OCI-LY1 (cell line): ENCODE data around the gene UGT1A9.

Experiments used
- H2AFZ ChIP-seq: fragments of 200-600 bp; sonication (generic), shearing (Covaris generic); 2 replicates; pipeline ENCODE4 v1.6.0; 2014; ENCODE audit warnings: antibody characterized with exemption, mild to moderate bottlenecking, low read length
- H3F3A ChIP-seq: fragments of 200-600 bp; sonication (generic), shearing (Covaris generic); 2 replicates; pipeline ENCODE4 v1.6.0; 2014; ENCODE audit warnings: mild to moderate bottlenecking, antibody characterized with exemption, low read length, moderate library complexity; ENCODE audit not compliant: insufficient read depth
- H3K27ac ChIP-seq: fragments of 200-600 bp; sonication (generic); 2 replicates; pipeline ENCODE4 v1.5.1; 2014; ENCODE audit warnings: low read length, mixed run types, mild to moderate bottlenecking, low read depth; ENCODE audit not compliant: poor library complexity, severe bottlenecking
- H3K27me3 ChIP-seq: fragments of 200-600 bp; sonication (generic); 2 replicates; pipeline ENCODE4 v1.6.0; 2014; ENCODE audit warnings: antibody characterized with exemption, mild to moderate bottlenecking, low read length, moderate library complexity; ENCODE audit not compliant: insufficient read depth
- H3K36me3 ChIP-seq: fragments of 200-600 bp; sonication (generic); 2 replicates; pipeline ENCODE4 v1.6.1; 2014; ENCODE audit warnings: mild to moderate bottlenecking, antibody characterized with exemption, low read length, moderate library complexity, mixed read lengths; ENCODE audit not compliant: insufficient read depth
- H3K4me1 ChIP-seq: fragments of 200-600 bp; sonication (generic); 2 replicates; pipeline ENCODE4 v1.5.1; 2014; ENCODE audit warnings: mild to moderate bottlenecking, low read length, moderate library complexity; ENCODE audit not compliant: insufficient read depth, severe bottlenecking
- H3K4me2 ChIP-seq: fragments of 200-600 bp; sonication (generic), shearing (Covaris generic); 2 replicates; pipeline ENCODE4 v1.6.1; 2014; ENCODE audit warnings: low read length
- H3K4me3 ChIP-seq: fragments of 200-600 bp; sonication (generic); 2 replicates; pipeline ENCODE4 v1.5.1; 2014; ENCODE audit warnings: low read length, low read depth, mild to moderate bottlenecking, mixed read lengths; ENCODE audit not compliant: poor library complexity, severe bottlenecking
- H3K79me2 ChIP-seq: fragments of 200-600 bp; shearing (Covaris generic); 2 replicates; pipeline ENCODE4 v1.6.1; 2016; ENCODE audit warnings: mixed run types, low read length, mixed read lengths; ENCODE audit not compliant: insufficient read depth
- H3K9ac ChIP-seq: fragments of 200-600 bp; sonication (generic), shearing (Covaris generic); 2 replicates; pipeline ENCODE4 v1.6.1; 2014; ENCODE audit warnings: mild to moderate bottlenecking, low read length, mixed read lengths
- H3K9me2 ChIP-seq: fragments of 200-600 bp; sonication (generic), shearing (Covaris generic); 2 replicates; pipeline ENCODE4 v1.6.1; 2014; ENCODE audit warnings: low read depth, mild to moderate bottlenecking, low read length, mixed read lengths
- H3K9me3 ChIP-seq: fragments of 200-600 bp; shearing (Covaris generic); 2 replicates; pipeline ENCODE4 v1.6.1; 2014; ENCODE audit warnings: low read length, mixed read lengths
- H4K20me1 ChIP-seq: fragments of 200-600 bp; sonication (generic), shearing (Covaris generic); 2 replicates; pipeline ENCODE4 v1.6.0; 2016; ENCODE audit warnings: mild to moderate bottlenecking, low read length; ENCODE audit not compliant: insufficient read depth
- EZH2 ChIP-seq: fragments of 200-600 bp; sonication (generic), shearing (Covaris generic); IDR thresholded peaks from 2 replicates; pipeline ENCODE4 v1.8.0; 2017; ENCODE audit warnings: borderline replicate concordance, mixed run types, mild to moderate bottlenecking, antibody characterized with exemption, low read length, moderate library complexity, mixed read lengths
- TF ChIP-seq, protein P1 (sequence below): fragments of 200-600 bp; sonication (generic), shearing (Covaris generic); IDR thresholded peaks from 2 replicates; pipeline ENCODE4 v1.5.1; 2017; ENCODE audit warnings: mild to moderate bottlenecking, antibody characterized with exemption, low read length, moderate library complexity, mixed read lengths

The UGT1A9 gene

DNA sequence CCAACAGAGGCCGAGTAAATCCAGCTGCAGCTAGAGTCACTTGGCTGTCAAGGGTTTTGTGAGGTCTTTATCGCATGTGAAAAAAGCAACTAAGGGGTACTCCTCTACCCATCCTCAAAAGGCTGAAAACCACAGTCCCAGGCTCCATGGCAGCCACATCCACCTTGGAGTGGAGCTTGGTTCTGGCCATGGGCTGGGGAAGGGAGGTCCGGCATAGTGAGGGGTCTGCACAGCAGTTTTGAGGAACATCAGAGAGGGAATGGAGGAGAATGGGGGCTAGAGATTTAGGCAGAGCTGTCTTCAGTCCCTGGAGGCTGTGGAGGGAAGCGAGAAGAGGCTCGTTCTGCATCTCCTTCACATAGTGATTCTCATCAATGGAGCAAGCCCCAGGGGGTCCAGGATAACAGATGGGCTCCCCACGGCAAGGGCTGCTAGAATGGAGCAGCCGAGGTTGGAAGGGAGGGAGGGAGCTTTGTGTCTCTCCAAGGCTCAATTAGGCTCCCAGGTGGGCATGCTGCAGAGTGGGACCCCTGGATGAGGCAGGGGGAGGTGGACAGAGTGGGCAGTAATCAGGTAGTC is 127.5 kb downstream of the UGT1A9 start:
- no peak overlapping the region for H3K27ac ChIP-seq
- no peak overlapping the region for H3K4me3 ChIP-seq
- no peaks in the 10 kb centered on the region for H3K27me3 ChIP-seq
- peaks cover 3% of the 10 kb centered on the region for H3K4me1 ChIP-seq
- no peak overlapping the region for H2AFZ ChIP-seq
- H3F3A ChIP-seq: no peaks in the 10 kb centered on the region
- no peaks in the 10 kb centered on the region for H3K9me3 ChIP-seq
- TF ChIP-seq EZH2: no peak
- TF ChIP-seq, protein P1, sequence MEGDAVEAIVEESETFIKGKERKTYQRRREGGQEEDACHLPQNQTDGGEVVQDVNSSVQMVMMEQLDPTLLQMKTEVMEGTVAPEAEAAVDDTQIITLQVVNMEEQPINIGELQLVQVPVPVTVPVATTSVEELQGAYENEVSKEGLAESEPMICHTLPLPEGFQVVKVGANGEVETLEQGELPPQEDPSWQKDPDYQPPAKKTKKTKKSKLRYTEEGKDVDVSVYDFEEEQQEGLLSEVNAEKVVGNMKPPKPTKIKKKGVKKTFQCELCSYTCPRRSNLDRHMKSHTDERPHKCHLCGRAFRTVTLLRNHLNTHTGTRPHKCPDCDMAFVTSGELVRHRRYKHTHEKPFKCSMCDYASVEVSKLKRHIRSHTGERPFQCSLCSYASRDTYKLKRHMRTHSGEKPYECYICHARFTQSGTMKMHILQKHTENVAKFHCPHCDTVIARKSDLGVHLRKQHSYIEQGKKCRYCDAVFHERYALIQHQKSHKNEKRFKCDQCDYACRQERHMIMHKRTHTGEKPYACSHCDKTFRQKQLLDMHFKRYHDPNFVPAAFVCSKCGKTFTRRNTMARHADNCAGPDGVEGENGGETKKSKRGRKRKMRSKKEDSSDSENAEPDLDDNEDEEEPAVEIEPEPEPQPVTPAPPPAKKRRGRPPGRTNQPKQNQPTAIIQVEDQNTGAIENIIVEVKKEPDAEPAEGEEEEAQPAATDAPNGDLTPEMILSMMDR: no peak
- no peaks in the 10 kb centered on the region for H3K36me3 ChIP-seq
- H3K4me2 ChIP-seq: no peak overlapping the region
- no peaks in the 10 kb centered on the region for H3K79me2 ChIP-seq
- H3K9ac ChIP-seq: no peak overlapping the region
- H3K9me2 ChIP-seq: no peaks in the 10 kb centered on the region
- H4K20me1 ChIP-seq: no peaks in the 10 kb centered on the region

DNA sequence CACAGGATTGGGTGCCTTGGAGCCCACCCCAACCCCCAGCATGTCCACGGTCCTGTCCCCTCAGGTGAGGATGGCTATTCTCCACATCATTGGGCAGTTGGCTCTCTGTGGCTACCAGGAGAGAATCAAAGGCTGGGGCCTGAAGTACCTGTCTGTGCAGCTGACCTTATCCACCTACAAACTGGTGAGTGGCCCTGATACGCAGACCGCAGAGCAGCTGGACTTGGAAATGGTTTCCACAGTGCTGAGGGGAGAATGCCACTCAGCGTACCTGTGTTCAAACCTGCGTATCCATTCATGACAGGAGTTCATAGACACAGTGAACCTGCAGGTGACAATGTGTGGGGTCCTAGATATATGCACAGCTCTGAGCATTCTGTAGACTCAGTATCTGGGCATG is 128.0 kb downstream of the UGT1A9 start:
- H3K4me2 ChIP-seq: no peak overlapping the region
- H3K79me2 ChIP-seq: no peaks in the 10 kb centered on the region
- no peaks in the 10 kb centered on the region for H3K9me2 ChIP-seq
- TF ChIP-seq, protein P1: no peak
- TF ChIP-seq EZH2: no peak
- H3K27me3 ChIP-seq: no peaks in the 10 kb centered on the region
- no peaks in the 10 kb centered on the region for H4K20me1 ChIP-seq
- H3K9me3 ChIP-seq: no peaks in the 10 kb centered on the region
- H3K36me3 ChIP-seq: no peaks in the 10 kb centered on the region
- no peak overlapping the region for H3K27ac ChIP-seq
- no peak overlapping the region for H3K9ac ChIP-seq
- no peak overlapping the region for H2AFZ ChIP-seq
- H3F3A ChIP-seq: no peaks in the 10 kb centered on the region
- no peaks in the 10 kb centered on the region for H3K4me1 ChIP-seq
- H3K4me3 ChIP-seq: no peak overlapping the region

DNA sequence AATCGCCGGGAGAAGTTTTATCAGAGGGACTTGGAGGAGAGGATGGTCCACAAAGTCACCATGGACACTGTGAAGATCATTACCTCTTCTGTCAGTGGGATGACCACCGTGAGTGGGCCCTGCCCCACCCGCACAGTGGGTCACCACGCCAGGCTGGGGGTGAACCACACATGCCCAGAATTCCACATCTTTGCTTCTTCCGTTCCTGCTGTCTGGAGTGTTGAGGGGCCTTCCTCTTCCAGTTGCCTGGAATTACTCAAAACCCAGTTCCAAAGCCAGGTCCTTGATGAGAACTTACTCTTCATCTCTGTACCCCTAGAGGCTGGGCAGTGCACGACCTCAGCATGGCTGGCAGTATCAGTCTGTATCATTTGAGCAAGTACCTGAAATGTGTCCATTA is 128.5 kb downstream of the UGT1A9 start:
- H3K36me3 ChIP-seq: no peaks in the 10 kb centered on the region
- no peak overlapping the region for H3K9ac ChIP-seq
- no peak overlapping the region for H3K4me3 ChIP-seq
- no peak overlapping the region for H2AFZ ChIP-seq
- H3F3A ChIP-seq: no peaks in the 10 kb centered on the region
- H3K9me3 ChIP-seq: no peaks in the 10 kb centered on the region
- no peaks in the 10 kb centered on the region for H3K4me1 ChIP-seq
- H3K9me2 ChIP-seq: no peaks in the 10 kb centered on the region
- H3K79me2 ChIP-seq: no peaks in the 10 kb centered on the region
- no peaks in the 10 kb centered on the region for H4K20me1 ChIP-seq
- TF ChIP-seq EZH2: no peak
- TF ChIP-seq, protein P1: no peak
- H3K4me2 ChIP-seq: no peak overlapping the region
- no peaks in the 10 kb centered on the region for H3K27me3 ChIP-seq
- H3K27ac ChIP-seq: no peak overlapping the region
